Neural cell (in vitro differentiated cells): ENCODE results near the gene CRTC1.

Experiments used
- EP300 ChIP-seq: fragments of 450-650 bp; conservative IDR thresholded peaks from 2 replicates; pipeline ENCODE4 v1.6.1; 2014; ENCODE audit warnings: antibody characterized with exemption, mild to moderate bottlenecking, moderate library complexity; ENCODE audit not compliant: poor library complexity, severe bottlenecking
- EZH2 ChIP-seq: fragments of 200-600, 300-800 bp; shearing (Covaris generic), sonication (generic); IDR thresholded peaks from 2 replicates; pipeline ENCODE4 v1.6.1; 2014; ENCODE audit warnings: antibody characterized with exemption, low read length, borderline replicate concordance, mild to moderate bottlenecking; ENCODE audit not compliant: insufficient read depth, poor library complexity, severe bottlenecking
- MXI1 ChIP-seq: fragments of 450-650 bp; conservative IDR thresholded peaks from 2 replicates; pipeline ENCODE4 v1.6.1; 2014; ENCODE audit warnings: antibody characterized with exemption, mild to moderate bottlenecking; ENCODE audit not compliant: poor library complexity, severe bottlenecking
- POLR2AphosphoS5 ChIP-seq: IDR thresholded peaks from 2 replicates; pipeline ENCODE4 v1.6.1; 2012
- RAD21 ChIP-seq: fragments of 450-650 bp; conservative IDR thresholded peaks from 2 replicates; pipeline ENCODE4 v1.6.1; 2014; ENCODE audit warnings: antibody characterized with exemption, mild to moderate bottlenecking, moderate library complexity
- TAF1 ChIP-seq: IDR thresholded peaks from 2 replicates; pipeline ENCODE4 v1.6.1; 2012; ENCODE audit warnings: low read depth
- TF ChIP-seq, protein P1 (sequence below): fragments of 450-650 bp; IDR thresholded peaks from 2 replicates; pipeline ENCODE4 v1.5.1; 2014; ENCODE audit warnings: antibody characterized with exemption, mild to moderate bottlenecking, moderate library complexity; ENCODE audit not compliant: poor library complexity, severe bottlenecking
- TF ChIP-seq, protein P2 (sequence below): IDR thresholded peaks from 2 replicates; pipeline ENCODE4 v1.6.1; 2012; ENCODE audit warnings: borderline replicate concordance

DNA sequence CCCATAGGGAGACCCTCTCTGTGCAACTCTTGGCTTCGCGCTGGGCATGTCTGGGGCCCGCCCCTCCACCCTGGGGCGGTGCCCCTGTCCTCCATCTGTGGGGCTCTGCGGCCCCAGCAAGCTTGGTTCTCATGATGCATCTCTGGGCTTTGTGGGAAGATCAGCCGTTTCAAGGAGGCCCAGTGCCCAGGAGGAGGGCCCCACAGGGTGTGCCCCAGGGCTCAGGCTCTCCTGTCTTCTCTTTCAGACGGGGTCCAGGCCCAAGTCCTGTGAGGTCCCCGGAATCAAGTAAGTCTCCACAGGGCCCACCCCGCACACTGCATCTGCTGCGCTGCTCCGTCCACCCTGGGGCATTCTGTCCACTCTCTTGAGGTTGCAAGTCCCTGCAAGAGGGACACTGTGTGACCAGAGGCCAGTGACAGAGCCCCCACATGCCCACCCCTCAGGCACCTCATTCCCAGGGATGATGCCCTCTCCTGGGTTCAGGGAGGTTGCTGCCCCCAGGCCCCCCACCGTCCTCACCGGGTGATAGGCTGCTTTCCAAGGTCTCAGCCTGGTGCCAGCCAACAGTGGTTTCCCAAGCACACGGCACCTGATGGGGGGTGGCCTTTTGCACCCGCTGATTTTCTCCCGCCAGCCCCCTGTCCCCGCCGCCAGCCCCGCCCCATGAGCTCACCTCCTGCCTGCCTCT is 76.0 kb downstream of the CRTC1 start:
- TF ChIP-seq, protein P1, sequence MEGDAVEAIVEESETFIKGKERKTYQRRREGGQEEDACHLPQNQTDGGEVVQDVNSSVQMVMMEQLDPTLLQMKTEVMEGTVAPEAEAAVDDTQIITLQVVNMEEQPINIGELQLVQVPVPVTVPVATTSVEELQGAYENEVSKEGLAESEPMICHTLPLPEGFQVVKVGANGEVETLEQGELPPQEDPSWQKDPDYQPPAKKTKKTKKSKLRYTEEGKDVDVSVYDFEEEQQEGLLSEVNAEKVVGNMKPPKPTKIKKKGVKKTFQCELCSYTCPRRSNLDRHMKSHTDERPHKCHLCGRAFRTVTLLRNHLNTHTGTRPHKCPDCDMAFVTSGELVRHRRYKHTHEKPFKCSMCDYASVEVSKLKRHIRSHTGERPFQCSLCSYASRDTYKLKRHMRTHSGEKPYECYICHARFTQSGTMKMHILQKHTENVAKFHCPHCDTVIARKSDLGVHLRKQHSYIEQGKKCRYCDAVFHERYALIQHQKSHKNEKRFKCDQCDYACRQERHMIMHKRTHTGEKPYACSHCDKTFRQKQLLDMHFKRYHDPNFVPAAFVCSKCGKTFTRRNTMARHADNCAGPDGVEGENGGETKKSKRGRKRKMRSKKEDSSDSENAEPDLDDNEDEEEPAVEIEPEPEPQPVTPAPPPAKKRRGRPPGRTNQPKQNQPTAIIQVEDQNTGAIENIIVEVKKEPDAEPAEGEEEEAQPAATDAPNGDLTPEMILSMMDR, result no peak
- TF ChIP-seq MXI1 (no peak), POLR2AphosphoS5 (no peak), EZH2 (no peak), RAD21 (no peak), EP300 (no peak), TAF1 (no peak)
- TF ChIP-seq, protein P2, sequence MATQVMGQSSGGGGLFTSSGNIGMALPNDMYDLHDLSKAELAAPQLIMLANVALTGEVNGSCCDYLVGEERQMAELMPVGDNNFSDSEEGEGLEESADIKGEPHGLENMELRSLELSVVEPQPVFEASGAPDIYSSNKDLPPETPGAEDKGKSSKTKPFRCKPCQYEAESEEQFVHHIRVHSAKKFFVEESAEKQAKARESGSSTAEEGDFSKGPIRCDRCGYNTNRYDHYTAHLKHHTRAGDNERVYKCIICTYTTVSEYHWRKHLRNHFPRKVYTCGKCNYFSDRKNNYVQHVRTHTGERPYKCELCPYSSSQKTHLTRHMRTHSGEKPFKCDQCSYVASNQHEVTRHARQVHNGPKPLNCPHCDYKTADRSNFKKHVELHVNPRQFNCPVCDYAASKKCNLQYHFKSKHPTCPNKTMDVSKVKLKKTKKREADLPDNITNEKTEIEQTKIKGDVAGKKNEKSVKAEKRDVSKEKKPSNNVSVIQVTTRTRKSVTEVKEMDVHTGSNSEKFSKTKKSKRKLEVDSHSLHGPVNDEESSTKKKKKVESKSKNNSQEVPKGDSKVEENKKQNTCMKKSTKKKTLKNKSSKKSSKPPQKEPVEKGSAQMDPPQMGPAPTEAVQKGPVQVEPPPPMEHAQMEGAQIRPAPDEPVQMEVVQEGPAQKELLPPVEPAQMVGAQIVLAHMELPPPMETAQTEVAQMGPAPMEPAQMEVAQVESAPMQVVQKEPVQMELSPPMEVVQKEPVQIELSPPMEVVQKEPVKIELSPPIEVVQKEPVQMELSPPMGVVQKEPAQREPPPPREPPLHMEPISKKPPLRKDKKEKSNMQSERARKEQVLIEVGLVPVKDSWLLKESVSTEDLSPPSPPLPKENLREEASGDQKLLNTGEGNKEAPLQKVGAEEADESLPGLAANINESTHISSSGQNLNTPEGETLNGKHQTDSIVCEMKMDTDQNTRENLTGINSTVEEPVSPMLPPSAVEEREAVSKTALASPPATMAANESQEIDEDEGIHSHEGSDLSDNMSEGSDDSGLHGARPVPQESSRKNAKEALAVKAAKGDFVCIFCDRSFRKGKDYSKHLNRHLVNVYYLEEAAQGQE, result no peak
